ENCODE data around the gene LHPP.

- no peak for TF ChIP-seq POLR2AphosphoS5 (IDR thresholded peaks at IDR 0.05; ENCODE audit: low read depth, low read length)
- no peak for TF ChIP-seq POLR2A (IDR thresholded peaks at IDR 0.05; ENCODE audit: low read depth, low read length)
- no peak for TF ChIP-seq TAF1 (IDR thresholded peaks at IDR 0.05; ENCODE audit: borderline replicate concordance, low read depth, low read length)
These were observed 1.5 kb upstream of the LHPP start for GRCh38 chr10:124460144-124460543.

Measured in GM12892 (cell line).